Measurements from ENCODE around the gene SPDYE2B. TPM values are rescaled to one million over a fixed set of nuclear protein-coding genes. Genes with fewer than 3 reads are reported as not detected.
"Not testable (repeated sequence)": the region's sequence is repeated elsewhere in the genome, so short reads cannot be mapped to it uniquely, and the experiment has no call there.

SPDYE2B gene
- polyA plus RNA-seq = 1 to 10 TPM in 1 of 4 donors, not detected in 3; 1.3 TPM
- long read RNA-seq, donor 1 = 0 reads
- long read RNA-seq, donor 2 = 0 reads
- long read RNA-seq, donor 3 = 0 reads
- long read RNA-seq, donor 4 = 0 reads
- long read RNA-seq, donor 5 = 0 reads
- long read RNA-seq, donor 6 = 0 reads
- long read RNA-seq, donor 7 = 0 reads
- long read RNA-seq, donor 8 = 0 reads
- long read RNA-seq, donor 9 = 0 reads
- long read RNA-seq, donor 10 = 0 reads

- DNase-seq; H3K4me1 ChIP-seq (ENCODE audit: control insufficient read depth in 3 of 3, insufficient read depth in 2 of 3, low read depth in 1 of 3, low read length in 2 of 3); H3K9me3 ChIP-seq (ENCODE audit: control insufficient read depth in 2 of 2, insufficient read depth in 1 of 2, low read depth in 1 of 2, low read length in 1 of 2); H3K27ac ChIP-seq (ENCODE audit: low read depth in 1 of 3, low read length in 2 of 3); H3K4me3 ChIP-seq (ENCODE audit: low read depth in 1 of 3, low read length in 3 of 3); H3K36me3 ChIP-seq (ENCODE audit: control insufficient read depth in 3 of 3, insufficient read depth in 2 of 3, low read depth in 1 of 3, low read length in 3 of 3); H3K27me3 ChIP-seq (ENCODE audit: control insufficient read depth in 3 of 3, insufficient read depth in 3 of 3, low read length in 3 of 3); FAIRE-seq: not testable (repeated sequence)
- WGBS, 3 donors = no CpG with 5 or more reads among the region's 4 CpGs
Observed at GRCh38 chr7:102649924-102650323, at the start of gene SPDYE2B. Gene SPDYE2B (plus strand): TSS chr7:102650319. CDS start chr7:102652349, 2,030 bp downstream.

- not testable (repeated sequence) for H3K27ac ChIP-seq (ENCODE audit: low read depth in 1 of 3, low read length in 2 of 3); H3K27me3 ChIP-seq (ENCODE audit: control insufficient read depth in 3 of 3, insufficient read depth in 3 of 3, low read length in 3 of 3); H3K4me1 ChIP-seq (ENCODE audit: control insufficient read depth in 3 of 3, insufficient read depth in 2 of 3, low read depth in 1 of 3, low read length in 2 of 3); DNase-seq; H3K4me3 ChIP-seq (ENCODE audit: low read depth in 1 of 3, low read length in 3 of 3); H3K9me3 ChIP-seq (ENCODE audit: control insufficient read depth in 2 of 2, insufficient read depth in 1 of 2, low read depth in 1 of 2, low read length in 1 of 2); FAIRE-seq; H3K36me3 ChIP-seq (ENCODE audit: control insufficient read depth in 3 of 3, insufficient read depth in 2 of 3, low read depth in 1 of 3, low read length in 3 of 3)
- no CpG with 5 or more reads among the region's 12 CpGs for WGBS, 3 donors
Observed at GRCh38 chr7:102602317-102602716, 47.8 kb upstream of the SPDYE2B start.

GRCh38 chr7:102604431-102605145 is 45.5 kb upstream of the SPDYE2B start:
- 75 to 81% methylated on average over 4 to 5 of the region's 19 CpGs; no CpG with 5 or more reads in 1 of the 3 donors for WGBS, 3 donors
- DNase-seq; H3K27me3 ChIP-seq (ENCODE audit: control insufficient read depth in 3 of 3, insufficient read depth in 3 of 3, low read length in 3 of 3); H3K4me3 ChIP-seq (ENCODE audit: low read depth in 1 of 3, low read length in 3 of 3); H3K4me1 ChIP-seq (ENCODE audit: control insufficient read depth in 3 of 3, insufficient read depth in 2 of 3, low read depth in 1 of 3, low read length in 2 of 3); FAIRE-seq; H3K9me3 ChIP-seq (ENCODE audit: control insufficient read depth in 2 of 2, insufficient read depth in 1 of 2, low read depth in 1 of 2, low read length in 1 of 2); H3K27ac ChIP-seq (ENCODE audit: low read depth in 1 of 3, low read length in 2 of 3); H3K36me3 ChIP-seq (ENCODE audit: control insufficient read depth in 3 of 3, insufficient read depth in 2 of 3, low read depth in 1 of 3, low read length in 3 of 3): not testable (repeated sequence)

GRCh38 chr7:102606848-102607247 is 43.3 kb upstream of the SPDYE2B start:
- not testable (repeated sequence) for H3K27ac ChIP-seq (ENCODE audit: low read depth in 1 of 3, low read length in 2 of 3); H3K36me3 ChIP-seq (ENCODE audit: control insufficient read depth in 3 of 3, insufficient read depth in 2 of 3, low read depth in 1 of 3, low read length in 3 of 3); H3K4me1 ChIP-seq (ENCODE audit: control insufficient read depth in 3 of 3, insufficient read depth in 2 of 3, low read depth in 1 of 3, low read length in 2 of 3); DNase-seq; H3K4me3 ChIP-seq (ENCODE audit: low read depth in 1 of 3, low read length in 3 of 3); FAIRE-seq; H3K9me3 ChIP-seq (ENCODE audit: control insufficient read depth in 2 of 2, insufficient read depth in 1 of 2, low read depth in 1 of 2, low read length in 1 of 2); H3K27me3 ChIP-seq (ENCODE audit: control insufficient read depth in 3 of 3, insufficient read depth in 3 of 3, low read length in 3 of 3)
- no CpG with 5 or more reads among the region's 5 CpGs for WGBS, 3 donors

- not testable (repeated sequence) for H3K36me3 ChIP-seq (ENCODE audit: control insufficient read depth in 3 of 3, insufficient read depth in 2 of 3, low read depth in 1 of 3, low read length in 3 of 3); FAIRE-seq; H3K27ac ChIP-seq (ENCODE audit: low read depth in 1 of 3, low read length in 2 of 3); H3K4me1 ChIP-seq (ENCODE audit: control insufficient read depth in 3 of 3, insufficient read depth in 2 of 3, low read depth in 1 of 3, low read length in 2 of 3); DNase-seq; H3K4me3 ChIP-seq (ENCODE audit: low read depth in 1 of 3, low read length in 3 of 3); H3K27me3 ChIP-seq (ENCODE audit: control insufficient read depth in 3 of 3, insufficient read depth in 3 of 3, low read length in 3 of 3); H3K9me3 ChIP-seq (ENCODE audit: control insufficient read depth in 2 of 2, insufficient read depth in 1 of 2, low read depth in 1 of 2, low read length in 1 of 2)
- 73 to 92% (median 80%) methylated on average over 5 to 6 of the region's 10 CpGs for WGBS, 3 donors
Observed at GRCh38 chr7:102609734-102610133, 40.4 kb upstream of the SPDYE2B start.

- not testable (repeated sequence) for DNase-seq; H3K36me3 ChIP-seq (ENCODE audit: control insufficient read depth in 3 of 3, insufficient read depth in 2 of 3, low read depth in 1 of 3, low read length in 3 of 3); H3K9me3 ChIP-seq (ENCODE audit: control insufficient read depth in 2 of 2, insufficient read depth in 1 of 2, low read depth in 1 of 2, low read length in 1 of 2); H3K27me3 ChIP-seq (ENCODE audit: control insufficient read depth in 3 of 3, insufficient read depth in 3 of 3, low read length in 3 of 3); FAIRE-seq; H3K4me3 ChIP-seq (ENCODE audit: low read depth in 1 of 3, low read length in 3 of 3); H3K4me1 ChIP-seq (ENCODE audit: control insufficient read depth in 3 of 3, insufficient read depth in 2 of 3, low read depth in 1 of 3, low read length in 2 of 3); H3K27ac ChIP-seq (ENCODE audit: low read depth in 1 of 3, low read length in 2 of 3)
- WGBS, 3 donors = no CpG with 5 or more reads among the region's 7 CpGs
Observed at GRCh38 chr7:102610441-102610840, 39.7 kb upstream of the SPDYE2B start.

- FAIRE-seq; H3K27ac ChIP-seq (ENCODE audit: low read depth in 1 of 3, low read length in 2 of 3); DNase-seq; H3K9me3 ChIP-seq (ENCODE audit: control insufficient read depth in 2 of 2, insufficient read depth in 1 of 2, low read depth in 1 of 2, low read length in 1 of 2); H3K36me3 ChIP-seq (ENCODE audit: control insufficient read depth in 3 of 3, insufficient read depth in 2 of 3, low read depth in 1 of 3, low read length in 3 of 3); H3K4me3 ChIP-seq (ENCODE audit: low read depth in 1 of 3, low read length in 3 of 3); H3K4me1 ChIP-seq (ENCODE audit: control insufficient read depth in 3 of 3, insufficient read depth in 2 of 3, low read depth in 1 of 3, low read length in 2 of 3); H3K27me3 ChIP-seq (ENCODE audit: control insufficient read depth in 3 of 3, insufficient read depth in 3 of 3, low read length in 3 of 3): not testable (repeated sequence)
- WGBS, 3 donors = no CpG with 5 or more reads among the region's 30 CpGs
Observed at GRCh38 chr7:102611013-102611674, 39.0 kb upstream of the SPDYE2B start.

- H3K27ac ChIP-seq (ENCODE audit: low read depth in 1 of 3, low read length in 2 of 3) = peak overlapping the region in 1 of 3 donors; percentile 36
- not testable (repeated sequence) for FAIRE-seq
- WGBS, 3 donors = 41 to 58% (median 43%) methylated on average over 6 to 7 of the region's 10 CpGs
Observed at GRCh38 chr7:102611675-102612325, 38.3 kb upstream of the SPDYE2B start.

More at GRCh38 chr7:102611675-102612325, 38.3 kb upstream of the SPDYE2B start:
- H3K9me3 ChIP-seq (ENCODE audit: control insufficient read depth in 2 of 2, insufficient read depth in 1 of 2, low read depth in 1 of 2, low read length in 1 of 2); H3K36me3 ChIP-seq (ENCODE audit: control insufficient read depth in 3 of 3, insufficient read depth in 2 of 3, low read depth in 1 of 3, low read length in 3 of 3); H3K27me3 ChIP-seq (ENCODE audit: control insufficient read depth in 3 of 3, insufficient read depth in 3 of 3, low read length in 3 of 3); H3K4me3 ChIP-seq (ENCODE audit: low read depth in 1 of 3, low read length in 3 of 3); H3K4me1 ChIP-seq (ENCODE audit: control insufficient read depth in 3 of 3, insufficient read depth in 2 of 3, low read depth in 1 of 3, low read length in 2 of 3): not testable (repeated sequence)
- peak; percentile 0 to 15 for DNase-seq
